K562 (cell line): Measurements from ENCODE around the gene PPFIBP2. TPM values are rescaled to one million over a fixed set of nuclear protein-coding genes. Genes with fewer than 3 reads are reported as not detected.

ENCODE experiments used
- ATAC-seq: fragments of 200-7000 bp; cut with Tn5 transposase; 3 replicates; pipeline ENCODE4 v1.9.1; 2020; ENCODE audit warnings: moderate library complexity
- BruUV-seq: library from RNA; stranded (reverse); fragments of 400-500 nt; replicated peaks from 2 replicates; lab custom pipeline; 2021; lab: Mats Ljungman, UMichigan
- CTCF ChIA-PET: fragments of 300-600 bp; formaldehyde crosslinking; extraction: SDS; loops from one replicate; lab custom pipeline; 2021; ENCODE audit warnings: low intra/inter-chr PET ratio; lab: Yijun Ruan, JAX
- POLR2A ChIA-PET: fragments of 300-600, 350-650 bp; sonication (Branson Sonifier 250); formaldehyde crosslinking; extraction: SDS; loops from one replicate; lab custom pipeline; 2021; ENCODE audit warnings: antibody characterized with exemption, inconsistent platforms; lab: Yijun Ruan, JAX
- DNase-seq, 4 experiments: peaks; one replicate each; pipeline versions ENCODE4 v3.0.0 to v3.0.0-alpha.2; 2011 to 2018; ENCODE audit warnings: low spot score in 3 of 4, mixed read lengths in 3 of 4; ENCODE audit errors: extremely low read depth in 1 of 4
- FAIRE-seq: peaks from 2 replicates; lab custom pipeline; 2011; peaks lifted over from hg19 to GRCh38; lab: Jason Lieb, UNC
- H2AFZ ChIP-seq: 2 replicates; pipeline ENCODE4 v1.6.0; 2011; ENCODE audit warnings: low read depth, low read length, control low read depth, inconsistent platforms
- H3K27ac ChIP-seq: fragments of 200-600 bp; 3 replicates; pipeline ENCODE4 v1.8.0; 2011; ENCODE audit warnings: low read depth, mild to moderate bottlenecking, control low read depth, inconsistent platforms, low read length, moderate library complexity, mixed read lengths; ENCODE audit errors: extremely low read depth
- H3K27me3 ChIP-seq, 2 experiments: fragments of 300-600 bp in 1 of 2; 2 replicates in 1 of 2; 3 replicates in 1 of 2; pipeline versions ENCODE4 v1.6.0 to v1.8.0; 2011; ENCODE audit warnings: inconsistent platforms in 2 of 2, low read length in 2 of 2, mild to moderate bottlenecking in 1 of 2, mixed read lengths in 1 of 2, moderate library complexity in 1 of 2; ENCODE audit not compliant: control insufficient read depth in 2 of 2, insufficient read depth in 2 of 2
- H3K36me3 ChIP-seq: fragments of 300-600 bp; 3 replicates; pipeline ENCODE4 v1.8.0; 2011; ENCODE audit warnings: mild to moderate bottlenecking, low read length, inconsistent platforms; ENCODE audit not compliant: control insufficient read depth, insufficient read depth
- H3K4me1 ChIP-seq, 2 experiments: fragments of 200-600 bp in 1 of 2; replicated peaks in 1 of 2; 2 replicates in 1 of 2; 3 replicates in 1 of 2; pipeline versions ENCODE4 v1.5.1 to v1.8.0; 2011; ENCODE audit warnings: inconsistent platforms in 2 of 2, low read length in 2 of 2, mild to moderate bottlenecking in 1 of 2, mixed read lengths in 1 of 2, moderate library complexity in 1 of 2; ENCODE audit not compliant: control insufficient read depth in 2 of 2, insufficient read depth in 2 of 2
- H3K4me2 ChIP-seq: 2 replicates; pipeline ENCODE4 v1.6.1; 2011; ENCODE audit warnings: low read length, control low read depth, inconsistent platforms, mixed read lengths; ENCODE audit not compliant: insufficient read depth
- H3K4me3 ChIP-seq: fragments of 200-600 bp; sonication (generic), shearing (Covaris generic); 2 replicates; pipeline ENCODE4 v1.5.1; 2016; ENCODE audit warnings: control low read depth, inconsistent platforms
- H3K79me2 ChIP-seq: fragments of 200-600 bp; 3 replicates; pipeline ENCODE4 v1.8.0; 2011; ENCODE audit warnings: low read length, inconsistent platforms; ENCODE audit not compliant: control insufficient read depth, insufficient read depth
- H3K9ac ChIP-seq, 2 experiments: 2 replicates each; pipeline versions ENCODE4 v1.6.0 to v1.6.1; 2011; ENCODE audit warnings: low read depth in 2 of 2, low read length in 2 of 2, control low read depth in 1 of 2, inconsistent platforms in 1 of 2, mild to moderate bottlenecking in 1 of 2, mixed read lengths in 1 of 2; ENCODE audit not compliant: insufficient read depth in 1 of 2
- H3K9me1 ChIP-seq: one replicate; pipeline ENCODE4 v1.6.0; 2011; ENCODE audit warnings: inconsistent platforms, mild to moderate bottlenecking, low read length, moderate library complexity; ENCODE audit not compliant: control insufficient read depth, insufficient read depth
- H3K9me3 ChIP-seq: replicated peaks from 2 replicates; pipeline ENCODE4 v1.5.1; 2011; ENCODE audit warnings: low read depth, low read length, inconsistent platforms; ENCODE audit not compliant: control insufficient read depth, insufficient read depth
- H4K20me1 ChIP-seq: replicated peaks from 2 replicates; pipeline ENCODE4 v1.6.1; 2011; ENCODE audit warnings: low read length, inconsistent platforms, mixed read lengths; ENCODE audit not compliant: control insufficient read depth, insufficient read depth
- BCOR ChIP-seq: fragments of 450-650 bp; IDR thresholded peaks from 2 replicates; pipeline ENCODE4 v1.6.1; 2016
- BRCA1 ChIP-seq, 2 experiments: fragments of 450-650 bp in 1 of 2; sonication (generic) in 1 of 2; formaldehyde crosslinking in 1 of 2; IDR thresholded peaks; 2 replicates each; pipeline versions ENCODE4 v1.5.0 to v1.6.1; 2017 to 2020; ENCODE audit warnings: mild to moderate bottlenecking in 1 of 2, missing genetic modification reagents in 1 of 2
- CBX3 ChIP-seq, 2 experiments: IDR thresholded peaks; 1 replicate in 1 of 2; 2 replicates in 1 of 2; pipeline ENCODE4 v1.6.1; 2012; ENCODE audit warnings: inconsistent platforms in 2 of 2, low read length in 2 of 2, borderline replicate concordance in 1 of 2, control low read depth in 1 of 2
- CREB3L1 ChIP-seq: fragments of 450-650 bp; IDR thresholded peaks from 2 replicates; pipeline ENCODE4 v1.6.1; 2014; ENCODE audit warnings: low read depth, mild to moderate bottlenecking, moderate library complexity, borderline replicate concordance
- GTF2E2 ChIP-seq: fragments of 200-800 bp; sonication (Bioruptor generic); IDR thresholded peaks from 2 replicates; pipeline ENCODE4 v1.6.1; 2016; ENCODE audit warnings: missing genetic modification characterization, missing compliant biosample characterization
- NCOA2 ChIP-seq, 2 experiments: fragments of 450-650 bp; IDR thresholded peaks; 2 replicates each; pipeline ENCODE4 v1.6.1; 2018; ENCODE audit warnings: mild to moderate bottlenecking in 2 of 2, moderate library complexity in 1 of 2; ENCODE audit not compliant: partially characterized antibody in 2 of 2
- TCF15 ChIP-seq: fragments of 250-450 bp; sonication (Bioruptor Pico); IDR thresholded peaks from 2 replicates; pipeline ENCODE4 v1.8.0; 2022; ENCODE audit warnings: moderate library complexity, mild to moderate bottlenecking, inconsistent platforms
- THRAP3 ChIP-seq: fragments of 450-650 bp; IDR thresholded peaks from 2 replicates; pipeline ENCODE4 v1.6.1; 2016; ENCODE audit warnings: mild to moderate bottlenecking, inconsistent platforms, borderline replicate concordance
- ZFX ChIP-seq: sonication (generic); formaldehyde crosslinking; IDR thresholded peaks from 2 replicates; pipeline ENCODE4 v1.8.0; 2022; ENCODE audit warnings: mild to moderate bottlenecking, missing genetic modification reagents, moderate library complexity
- ZHX1 ChIP-seq: fragments of 150-350 bp; conservative IDR thresholded peaks from 2 replicates; pipeline ENCODE4 v1.6.1; 2014; ENCODE audit warnings: low read length
- ZNF561 ChIP-seq: fragments of 450-650 bp; formaldehyde crosslinking; conservative IDR thresholded peaks from 2 replicates; pipeline ENCODE4 v1.4.0; 2020; ENCODE audit warnings: mild to moderate bottlenecking, moderate library complexity
- WGBS: fragments of 100-300 bp; shearing (Covaris generic); methylation state at CpG from one replicate; pipeline ENCODE4 v1.1.6; 2016; ENCODE audit warnings: low coverage, mixed read lengths; ENCODE audit not compliant: insufficient coverage; ENCODE audit errors: missing lambda C conversion rate; 5-methylcytosine and 5-hydroxymethylcytosine counted together
- in situ Hi-C: fragments of 300-500 bp; cut with MboI; formaldehyde crosslinking; loops from 4 replicates; pipeline ENCODE4 v1.15.0; 2018; ENCODE audit warnings: inconsistent platforms, mixed read lengths
- intact Hi-C: fragments of 100-400 bp; cut with micrococcal nuclease; formaldehyde crosslinking; loops from 2 replicates; pipeline ENCODE4 v1.14.2; 2022
- polyA plus RNA-seq, 8 experiments: library from polyadenylated mRNA; depleted of rRNA in 4 of 8; stranded (reverse) in 5 of 8; unstranded in 3 of 8; fragments of >200 nt; fragmentation: Nextera tagmentation in 2 of 8; fragmentation: Illumina TruSeq in 1 of 8; extraction: Ambion mirVana in 2 of 8; extraction: Trizol in 1 of 8; gene quantifications; 2 replicates each; pipeline versions ENCODE4 v1.2.1 to v1.2.3, GENCODE V29; 2011 to 2014; ENCODE audit warnings: inconsistent platforms in 1 of 8, missing spikeins in 1 of 8
- total RNA-seq, 7 experiments: library from RNA; depleted of rRNA in 6 of 7; stranded (reverse); fragments of >200 nt in 6 of 7; fragmentation: Illumina TruSeq in 2 of 7; extraction: Trizol in 2 of 7; gene quantifications; 2 replicates each; pipeline versions ENCODE4 v1.2.1 to v1.2.3, GENCODE V29; 2011 to 2021; ENCODE audit warnings: low replicate concordance in 1 of 7

The PPFIBP2 gene
- total and polyA plus RNA-seq, 9 of the 15 experiments (the other 6 are each of a cell fraction or from before 2014, with no cell fraction given): 0.18 to 3.4 (median 1.2) TPM

- Histone ChIP-seq H3K4me3 (no peak overlapping the region), H3K4me2 (no peak overlapping the region), H4K20me1 (no peaks in the 10 kb centered on the region; the same call in 1 of the 2 replicates), H3K4me1 (no peaks in the 10 kb centered on the region), H3K9me1 (no peaks in the 10 kb centered on the region), H3K9ac (no peak overlapping the region), H3K36me3 (no peaks in the 10 kb centered on the region), H3K79me2 (no peaks in the 10 kb centered on the region), H3K9me3 (no peaks in the 10 kb centered on the region), H3K27me3 (peaks cover 8 to 27% of the 10 kb centered on the region in 2 experiments; a peak in 3 of 5 replicates), H3K27ac (no peak overlapping the region), H2AFZ (no peak overlapping the region)
- TF ChIP-seq CREB3L1 (no peak), ZNF561 (CRISPR knock-in tag) (no peak)
- BruUV-seq: no TSS peak
- no peak for FAIRE-seq
- ATAC-seq: no peak
- DNase-seq: no peak
- 0% methylated on average over 1 of the region's 1 CpG for WGBS
- POLR2A ChIA-PET: no interaction called here
- intact Hi-C loops: no loop called here
- CTCF ChIA-PET: no interaction called here
- in situ Hi-C loops: no loop called here
Measured at GRCh38 chr11:7527029-7527428, 13.2 kb downstream of the PPFIBP2 start.

GRCh38 chr11:7528514-7529049 lies 14.8 kb downstream of the PPFIBP2 start:
- ATAC-seq: no peak
- Histone ChIP-seq H3K9ac (no peak overlapping the region), H3K4me3 (no peak overlapping the region), H3K36me3 (no peaks in the 10 kb centered on the region), H3K79me2 (no peaks in the 10 kb centered on the region), H3K4me2 (no peak overlapping the region), H4K20me1 (peaks cover under 1% of the 10 kb centered on the region; the same call in 1 of the 2 replicates), H3K4me1 (no peaks in the 10 kb centered on the region), H3K9me1 (no peaks in the 10 kb centered on the region), H3K9me3 (no peaks in the 10 kb centered on the region), H3K27me3 (peaks cover 8 to 19% of the 10 kb centered on the region in 2 experiments; a peak in 3 of 5 replicates), H3K27ac (no peak overlapping the region), H2AFZ (no peak overlapping the region)
- intact Hi-C loops (no loop called here), in situ Hi-C loops (no loop called here)
- 3% methylated on average over 4 of the region's 4 CpGs for WGBS
- no TSS peak for BruUV-seq
- ChIA-PET CTCF (no interaction called here), POLR2A (interaction anchor here (0.6 kb wide), 1 partner anchor 92 kb away, joined by 3 read pairs; no protein-coding TSS in a partner anchor)
- no peak for DNase-seq
- no peak for FAIRE-seq
- TF ChIP-seq CBX3 (IDR thresholded peaks at IDR 0.05; ENCODE audit: borderline replicate concordance in 1 of 2, low read length in 2 of 2) (no peak), ZHX1 (no peak), THRAP3 (no peak), GTF2E2 (tag) (no peak), BRCA1 (IDR thresholded peaks at IDR 0.05) (no peak), BRCA1 (CRISPR knock-in tag; IDR thresholded peaks at IDR 0.05) (no peak), NCOA2 (IDR thresholded peaks at IDR 0.05; ENCODE audit: partially characterized antibody in 2 of 2) (no peak), ZFX (CRISPR knock-in tag) (no peak), TCF15 (CRISPR knock-in tag) (no peak), BCOR (no peak)
